Measurements from ENCODE around the gene RPS6KB2. TPM values are rescaled to one million over a fixed set of nuclear protein-coding genes. Genes with fewer than 3 reads are reported as not detected.

RPS6KB2 gene
- total and polyA plus RNA-seq, 10 of the 15 experiments (the other 5 are each of a cell fraction or from before 2014, with no cell fraction given): 0.39 to 101 (median 58.4) TPM

DNA sequence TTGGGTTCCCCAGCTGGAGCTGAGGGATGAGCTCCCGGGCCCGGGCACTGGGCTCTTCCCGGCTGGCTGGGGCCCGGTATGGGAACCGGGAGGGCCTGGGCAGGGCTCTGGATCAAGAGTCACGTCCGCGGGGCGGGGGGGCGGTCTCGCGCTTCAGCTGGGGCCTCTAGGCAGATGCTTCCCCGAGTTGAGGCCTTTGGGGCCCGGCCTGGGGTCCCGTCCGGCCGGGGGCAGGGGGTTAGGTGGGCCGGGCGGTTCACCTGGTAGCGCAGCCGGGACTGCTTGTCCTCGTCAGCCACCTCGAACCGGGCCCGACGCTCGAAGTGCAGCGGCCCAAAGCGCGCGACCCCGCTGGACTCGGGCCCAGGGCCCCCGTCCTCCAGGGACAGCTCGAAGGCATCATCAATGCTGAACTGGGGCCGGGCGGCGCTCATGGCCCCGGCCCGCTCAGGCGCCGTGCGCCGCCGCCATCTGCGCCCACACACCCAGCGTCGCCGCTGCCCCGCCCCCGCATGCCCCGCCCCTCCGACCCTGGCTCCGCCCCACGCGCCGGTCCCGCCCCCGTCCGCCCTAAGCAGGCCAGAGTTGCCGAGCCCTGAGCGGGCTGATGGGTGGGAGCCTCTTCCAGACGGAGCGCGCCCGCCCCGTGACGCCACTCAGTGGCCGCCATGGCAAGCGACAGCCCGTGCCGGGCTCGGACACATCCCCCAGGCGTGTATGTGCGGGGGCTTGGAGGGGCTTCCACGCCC, 40.6 kb downstream of the RPS6KB2 start, which contains the start of gene TMEM134 (continued):
- no peak for TF ChIP-seq SMAD5 (IDR thresholded peaks at IDR 0.05; ENCODE audit: low read depth)
- TF ChIP-seq, protein P1, sequence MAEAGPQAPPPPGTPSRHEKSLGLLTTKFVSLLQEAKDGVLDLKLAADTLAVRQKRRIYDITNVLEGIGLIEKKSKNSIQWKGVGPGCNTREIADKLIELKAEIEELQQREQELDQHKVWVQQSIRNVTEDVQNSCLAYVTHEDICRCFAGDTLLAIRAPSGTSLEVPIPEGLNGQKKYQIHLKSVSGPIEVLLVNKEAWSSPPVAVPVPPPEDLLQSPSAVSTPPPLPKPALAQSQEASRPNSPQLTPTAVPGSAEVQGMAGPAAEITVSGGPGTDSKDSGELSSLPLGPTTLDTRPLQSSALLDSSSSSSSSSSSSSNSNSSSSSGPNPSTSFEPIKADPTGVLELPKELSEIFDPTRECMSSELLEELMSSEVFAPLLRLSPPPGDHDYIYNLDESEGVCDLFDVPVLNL (IDR thresholded peaks at IDR 0.05; ENCODE audit: low read depth, low read length): no peak
- no peak for TF ChIP-seq KDM1A (IDR thresholded peaks at IDR 0.05; ENCODE audit: borderline replicate concordance)
- no peak for TF ChIP-seq NR2C2 (IDR thresholded peaks at IDR 0.05; ENCODE audit: borderline replicate concordance, control insufficient read depth, insufficient read length, low read depth)
- TF ChIP-seq, protein P2, sequence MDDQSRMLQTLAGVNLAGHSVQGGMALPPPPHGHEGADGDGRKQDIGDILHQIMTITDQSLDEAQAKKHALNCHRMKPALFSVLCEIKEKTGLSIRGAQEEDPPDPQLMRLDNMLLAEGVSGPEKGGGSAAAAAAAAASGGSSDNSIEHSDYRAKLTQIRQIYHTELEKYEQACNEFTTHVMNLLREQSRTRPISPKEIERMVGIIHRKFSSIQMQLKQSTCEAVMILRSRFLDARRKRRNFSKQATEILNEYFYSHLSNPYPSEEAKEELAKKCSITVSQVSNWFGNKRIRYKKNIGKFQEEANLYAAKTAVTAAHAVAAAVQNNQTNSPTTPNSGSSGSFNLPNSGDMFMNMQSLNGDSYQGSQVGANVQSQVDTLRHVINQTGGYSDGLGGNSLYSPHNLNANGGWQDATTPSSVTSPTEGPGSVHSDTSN (IDR thresholded peaks at IDR 0.05; ENCODE audit: insufficient replicate concordance, low read depth, low read length): no peak
- no peak for TF ChIP-seq RAD51 (IDR thresholded peaks at IDR 0.05)
- TF ChIP-seq, protein P3, sequence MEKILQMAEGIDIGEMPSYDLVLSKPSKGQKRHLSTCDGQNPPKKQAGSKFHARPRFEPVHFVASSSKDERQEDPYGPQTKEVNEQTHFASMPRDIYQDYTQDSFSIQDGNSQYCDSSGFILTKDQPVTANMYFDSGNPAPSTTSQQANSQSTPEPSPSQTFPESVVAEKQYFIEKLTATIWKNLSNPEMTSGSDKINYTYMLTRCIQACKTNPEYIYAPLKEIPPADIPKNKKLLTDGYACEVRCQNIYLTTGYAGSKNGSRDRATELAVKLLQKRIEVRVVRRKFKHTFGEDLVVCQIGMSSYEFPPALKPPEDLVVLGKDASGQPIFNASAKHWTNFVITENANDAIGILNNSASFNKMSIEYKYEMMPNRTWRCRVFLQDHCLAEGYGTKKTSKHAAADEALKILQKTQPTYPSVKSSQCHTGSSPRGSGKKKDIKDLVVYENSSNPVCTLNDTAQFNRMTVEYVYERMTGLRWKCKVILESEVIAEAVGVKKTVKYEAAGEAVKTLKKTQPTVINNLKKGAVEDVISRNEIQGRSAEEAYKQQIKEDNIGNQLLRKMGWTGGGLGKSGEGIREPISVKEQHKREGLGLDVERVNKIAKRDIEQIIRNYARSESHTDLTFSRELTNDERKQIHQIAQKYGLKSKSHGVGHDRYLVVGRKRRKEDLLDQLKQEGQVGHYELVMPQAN (conservative IDR thresholded peaks at IDR 0.05): peak; percentile 78
- TF ChIP-seq POLR2A (IDR thresholded peaks at IDR 0.05; ENCODE audit: low read depth, low read length): peak; percentile 88
- TF ChIP-seq ASH2L (IDR thresholded peaks at IDR 0.05; ENCODE audit: borderline replicate concordance, low read depth): no peak
- TF ChIP-seq SMARCA5 (IDR thresholded peaks at IDR 0.05): no peak; the same call in 1 of the 2 replicates
- no peak for TF ChIP-seq ZNF384 (IDR thresholded peaks at IDR 0.05; ENCODE audit: borderline replicate concordance, low read depth, low read length)
- TF ChIP-seq FOXM1 (IDR thresholded peaks at IDR 0.05; ENCODE audit: low read depth, low read length): no peak
- TF ChIP-seq, protein P4, sequence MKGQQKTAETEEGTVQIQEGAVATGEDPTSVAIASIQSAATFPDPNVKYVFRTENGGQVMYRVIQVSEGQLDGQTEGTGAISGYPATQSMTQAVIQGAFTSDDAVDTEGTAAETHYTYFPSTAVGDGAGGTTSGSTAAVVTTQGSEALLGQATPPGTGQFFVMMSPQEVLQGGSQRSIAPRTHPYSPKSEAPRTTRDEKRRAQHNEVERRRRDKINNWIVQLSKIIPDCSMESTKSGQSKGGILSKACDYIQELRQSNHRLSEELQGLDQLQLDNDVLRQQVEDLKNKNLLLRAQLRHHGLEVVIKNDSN (IDR thresholded peaks at IDR 0.05; ENCODE audit: borderline replicate concordance, extremely low read length, insufficient read depth, low read depth, low read length): peak; percentile 23
- no peak for TF ChIP-seq CBX3 (IDR thresholded peaks at IDR 0.05; ENCODE audit: borderline replicate concordance, low read depth)
- TF ChIP-seq, protein P5, sequence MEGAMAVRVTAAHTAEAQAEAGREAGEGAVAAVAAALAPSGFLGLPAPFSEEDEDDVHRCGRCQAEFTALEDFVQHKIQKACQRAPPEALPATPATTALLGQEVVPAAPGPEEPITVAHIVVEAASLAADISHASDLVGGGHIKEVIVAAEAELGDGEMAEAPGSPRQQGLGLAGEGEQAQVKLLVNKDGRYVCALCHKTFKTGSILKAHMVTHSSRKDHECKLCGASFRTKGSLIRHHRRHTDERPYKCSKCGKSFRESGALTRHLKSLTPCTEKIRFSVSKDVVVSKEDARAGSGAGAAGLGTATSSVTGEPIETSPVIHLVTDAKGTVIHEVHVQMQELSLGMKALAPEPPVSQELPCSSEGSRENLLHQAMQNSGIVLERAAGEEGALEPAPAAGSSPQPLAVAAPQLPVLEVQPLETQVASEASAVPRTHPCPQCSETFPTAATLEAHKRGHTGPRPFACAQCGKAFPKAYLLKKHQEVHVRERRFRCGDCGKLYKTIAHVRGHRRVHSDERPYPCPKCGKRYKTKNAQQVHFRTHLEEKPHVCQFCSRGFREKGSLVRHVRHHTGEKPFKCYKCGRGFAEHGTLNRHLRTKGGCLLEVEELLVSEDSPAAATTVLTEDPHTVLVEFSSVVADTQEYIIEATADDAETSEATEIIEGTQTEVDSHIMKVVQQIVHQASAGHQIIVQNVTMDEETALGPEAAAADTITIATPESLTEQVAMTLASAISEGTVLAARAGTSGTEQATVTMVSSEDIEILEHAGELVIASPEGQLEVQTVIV (IDR thresholded peaks at IDR 0.05; ENCODE audit: borderline replicate concordance, partially characterized antibody): no peak
- no peak for TF ChIP-seq MYB (IDR thresholded peaks at IDR 0.05; ENCODE audit: borderline replicate concordance, low read depth, low read length)
- TF ChIP-seq, protein P6, sequence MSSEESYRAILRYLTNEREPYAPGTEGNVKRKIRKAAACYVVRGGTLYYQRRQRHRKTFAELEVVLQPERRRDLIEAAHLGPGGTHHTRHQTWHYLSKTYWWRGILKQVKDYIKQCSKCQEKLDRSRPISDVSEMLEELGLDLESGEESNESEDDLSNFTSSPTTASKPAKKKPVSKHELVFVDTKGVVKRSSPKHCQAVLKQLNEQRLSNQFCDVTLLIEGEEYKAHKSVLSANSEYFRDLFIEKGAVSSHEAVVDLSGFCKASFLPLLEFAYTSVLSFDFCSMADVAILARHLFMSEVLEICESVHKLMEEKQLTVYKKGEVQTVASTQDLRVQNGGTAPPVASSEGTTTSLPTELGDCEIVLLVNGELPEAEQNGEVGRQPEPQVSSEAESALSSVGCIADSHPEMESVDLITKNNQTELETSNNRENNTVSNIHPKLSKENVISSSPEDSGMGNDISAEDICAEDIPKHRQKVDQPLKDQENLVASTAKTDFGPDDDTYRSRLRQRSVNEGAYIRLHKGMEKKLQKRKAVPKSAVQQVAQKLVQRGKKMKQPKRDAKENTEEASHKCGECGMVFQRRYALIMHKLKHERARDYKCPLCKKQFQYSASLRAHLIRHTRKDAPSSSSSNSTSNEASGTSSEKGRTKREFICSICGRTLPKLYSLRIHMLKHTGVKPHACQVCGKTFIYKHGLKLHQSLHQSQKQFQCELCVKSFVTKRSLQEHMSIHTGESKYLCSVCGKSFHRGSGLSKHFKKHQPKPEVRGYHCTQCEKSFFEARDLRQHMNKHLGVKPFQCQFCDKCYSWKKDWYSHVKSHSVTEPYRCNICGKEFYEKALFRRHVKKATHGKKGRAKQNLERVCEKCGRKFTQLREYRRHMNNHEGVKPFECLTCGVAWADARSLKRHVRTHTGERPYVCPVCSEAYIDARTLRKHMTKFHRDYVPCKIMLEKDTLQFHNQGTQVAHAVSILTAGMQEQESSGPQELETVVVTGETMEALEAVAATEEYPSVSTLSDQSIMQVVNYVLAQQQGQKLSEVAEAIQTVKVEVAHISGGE (CRISPR knock-in tag; IDR thresholded peaks at IDR 0.05): no peak
- peak; percentile 14; the same call in 1 of the 2 replicates for TF ChIP-seq RUNX3 (IDR thresholded peaks at IDR 0.05; ENCODE audit: low read length)
